HS-27A (cell line): ENCODE data around the gene NCS1.

ENCODE experiments used
- DNase-seq: peaks from one replicate; pipeline ENCODE4 v3.0.0-alpha.2; 2012; ENCODE audit warnings: low read depth, missing footprints

Gene NCS1

DNA sequence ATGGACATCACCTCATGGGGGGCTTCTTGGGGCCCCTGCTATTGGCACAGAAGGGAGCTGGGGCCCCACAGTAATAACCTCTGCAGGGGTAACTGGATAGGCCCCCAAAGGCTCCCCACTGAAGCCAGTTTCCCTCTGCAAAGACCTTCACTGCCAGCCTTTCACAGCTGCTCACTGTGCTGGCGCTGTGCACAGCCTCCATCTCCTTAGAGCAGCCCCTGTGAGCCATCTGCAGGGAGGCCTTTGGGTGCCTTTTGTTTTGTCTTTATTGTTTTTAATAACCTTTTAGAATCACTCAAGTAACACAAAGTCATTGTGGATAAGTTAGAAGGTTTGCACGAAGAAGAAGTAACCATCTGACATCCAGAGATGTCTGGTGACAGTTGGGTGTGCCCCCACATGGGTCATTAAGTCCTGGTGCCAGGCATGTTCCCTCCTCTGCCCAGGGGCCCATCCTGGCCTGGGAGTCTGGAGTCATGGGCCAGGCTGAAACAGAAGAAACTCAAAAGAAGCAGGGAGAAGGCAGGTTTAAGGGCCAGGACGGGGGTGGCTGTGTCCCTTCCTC is 42.7 kb downstream of the NCS1 start:
- DNase-seq: no peak

GRCh38 chr9:130215341-130216119 is 43.3 kb downstream of the NCS1 start:
- DNase-seq: no peak

GRCh38 chr9:130217838-130218237 is 45.6 kb downstream of the NCS1 start:
- no peak for DNase-seq

DNA sequence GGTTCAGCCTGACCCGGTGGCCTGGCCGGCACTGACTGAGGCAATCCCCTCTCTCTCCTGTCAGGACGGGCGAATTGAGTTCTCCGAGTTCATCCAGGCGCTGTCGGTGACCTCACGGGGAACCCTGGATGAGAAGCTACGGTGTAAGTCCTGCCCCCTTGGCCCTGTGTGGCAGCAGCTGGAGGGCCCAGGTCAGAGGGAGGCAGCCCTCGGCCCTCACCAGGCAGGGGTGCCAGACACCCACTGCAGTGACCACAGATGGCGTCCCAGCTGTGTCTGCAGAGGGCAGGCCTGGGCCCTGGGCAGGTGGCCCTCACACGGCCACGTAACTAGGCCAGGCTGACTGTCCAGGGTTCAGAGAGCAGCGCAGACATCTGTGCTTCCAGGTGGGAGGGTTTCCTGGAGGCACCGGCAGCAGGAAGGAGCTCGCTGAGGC is 47.5 kb downstream of the NCS1 start:
- no peak for DNase-seq

DNA sequence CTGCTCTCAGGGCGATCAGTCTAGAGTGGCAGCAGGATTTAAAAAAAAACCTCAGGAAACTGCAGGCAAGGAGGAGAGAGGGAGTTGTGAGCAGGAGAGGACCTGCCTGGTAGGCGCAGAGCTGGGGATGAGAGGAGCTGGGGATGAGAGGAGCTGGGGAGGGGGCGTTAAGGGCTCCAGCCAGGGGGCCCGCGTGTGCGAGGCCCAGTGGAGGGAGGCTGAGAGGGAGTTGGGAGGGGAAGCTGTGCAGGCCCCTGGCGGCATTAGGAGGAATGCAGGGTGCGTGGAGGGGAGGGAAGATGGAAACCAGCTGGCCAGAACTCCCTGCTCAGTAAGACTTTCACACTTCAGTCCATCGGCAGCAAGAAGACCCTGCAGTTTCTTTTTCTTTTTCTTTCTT is 48.1 kb downstream of the NCS1 start:
- DNase-seq: no peak

DNA sequence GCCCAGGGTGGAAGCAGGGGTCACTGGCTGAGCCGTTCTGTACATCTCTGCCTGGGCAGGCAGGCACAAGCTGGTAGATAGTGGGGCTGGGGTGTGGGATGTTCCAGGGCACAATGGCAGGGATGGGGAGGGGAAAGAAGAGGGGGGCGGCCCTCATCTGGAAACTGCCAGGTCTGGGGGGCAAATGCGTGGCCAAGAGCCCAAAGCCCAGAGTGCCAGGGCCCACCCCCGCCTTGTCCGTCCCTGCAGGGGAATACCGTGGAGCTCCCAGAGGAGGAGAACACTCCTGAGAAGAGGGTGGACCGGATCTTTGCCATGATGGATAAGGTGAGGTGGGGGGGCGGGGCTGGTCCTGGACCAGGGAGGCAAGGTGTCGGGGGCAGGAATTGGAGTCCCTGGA is 50.6 kb downstream of the NCS1 start:
- DNase-seq: no peak

GRCh38 chr9:130225071-130225470 is 52.9 kb downstream of the NCS1 start:
- DNase-seq: no peak

DNA sequence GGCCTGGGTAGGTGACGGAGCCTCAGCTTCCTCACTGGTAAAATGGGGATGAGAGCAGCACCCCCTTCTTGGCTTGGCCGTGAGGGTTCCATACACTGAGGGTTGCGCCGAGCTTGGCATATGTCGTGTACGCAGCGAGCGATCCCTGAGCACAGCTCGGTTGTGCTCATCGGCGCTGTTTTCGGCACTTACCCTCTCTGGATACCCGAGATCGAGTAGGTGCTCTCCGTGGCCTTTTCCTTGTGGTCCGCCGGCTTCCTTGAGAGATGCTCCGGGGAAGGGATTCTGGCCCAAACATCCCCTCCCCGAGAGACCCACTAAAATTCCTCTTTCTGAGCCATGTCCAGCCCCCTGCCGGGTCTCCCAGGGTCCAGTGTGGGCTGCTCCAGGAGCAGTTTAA is 53.4 kb downstream of the NCS1 start:
- no peak for DNase-seq

DNA sequence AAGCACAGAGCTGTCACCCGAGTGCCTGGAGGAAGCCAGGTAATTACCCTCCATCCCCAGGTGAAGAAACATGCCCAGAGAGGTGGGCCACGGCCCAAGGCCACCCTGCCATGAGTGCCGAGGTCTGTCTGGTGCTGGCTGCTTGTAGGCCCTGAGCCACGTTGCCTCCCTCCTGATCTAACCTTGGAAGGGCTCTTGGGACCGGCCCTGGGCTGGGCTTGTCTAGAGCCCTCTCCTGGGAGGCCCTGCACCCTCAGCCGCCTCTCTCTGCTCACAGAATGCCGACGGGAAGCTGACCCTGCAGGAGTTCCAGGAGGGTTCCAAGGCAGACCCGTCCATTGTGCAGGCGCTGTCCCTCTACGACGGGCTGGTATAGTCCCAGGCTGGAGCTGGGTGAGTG is 53.9 kb downstream of the NCS1 start:
- DNase-seq: no peak

DNA sequence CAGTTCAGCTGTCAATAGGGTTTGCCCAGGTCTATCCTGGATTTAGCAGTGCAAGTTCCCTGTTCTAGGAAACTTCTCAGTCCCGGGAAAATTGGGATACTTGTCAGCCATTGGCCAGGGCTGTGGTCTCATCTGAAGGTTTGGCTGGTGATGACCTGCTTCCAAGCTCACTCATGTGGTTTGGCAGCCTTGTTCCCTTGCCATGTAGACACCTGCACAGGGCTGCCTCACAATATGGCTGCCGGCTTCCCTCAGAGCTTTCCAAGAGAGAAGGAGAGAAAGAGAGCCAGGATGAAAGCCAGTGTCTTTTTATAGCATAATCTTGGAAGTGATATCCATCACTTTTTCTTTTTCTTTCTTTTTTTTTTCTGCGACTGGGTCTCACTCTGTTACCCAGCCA is 55.6 kb downstream of the NCS1 start:
- no peak for DNase-seq

GRCh38 chr9:130229759-130230158 is 57.6 kb downstream of the NCS1 start:
- no peak for DNase-seq

- no peak for DNase-seq
These were observed 58.4 kb downstream of the NCS1 start for GRCh38 chr9:130230631-130231030.

GRCh38 chr9:130232899-130233586 is 60.8 kb downstream of the NCS1 start:
- no peak for DNase-seq

DNA sequence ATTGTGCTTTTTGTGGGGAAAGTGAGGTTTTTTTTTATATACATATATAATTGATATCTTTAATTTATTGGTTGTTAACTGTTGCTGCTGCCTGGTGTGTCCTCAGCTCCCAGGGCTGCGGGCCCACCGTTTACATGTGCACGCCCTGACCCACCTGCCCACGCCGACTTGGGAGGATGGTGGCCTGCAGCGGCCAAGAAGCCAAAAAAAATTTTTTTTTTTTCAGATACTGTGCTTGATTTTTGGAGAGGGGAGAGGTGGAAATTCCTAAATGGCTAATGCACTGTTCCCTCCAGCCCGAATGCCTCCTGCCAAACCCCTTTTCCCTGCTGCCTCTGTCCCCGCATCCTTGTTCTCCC is 61.4 kb downstream of the NCS1 start:
- no peak for DNase-seq

DNA sequence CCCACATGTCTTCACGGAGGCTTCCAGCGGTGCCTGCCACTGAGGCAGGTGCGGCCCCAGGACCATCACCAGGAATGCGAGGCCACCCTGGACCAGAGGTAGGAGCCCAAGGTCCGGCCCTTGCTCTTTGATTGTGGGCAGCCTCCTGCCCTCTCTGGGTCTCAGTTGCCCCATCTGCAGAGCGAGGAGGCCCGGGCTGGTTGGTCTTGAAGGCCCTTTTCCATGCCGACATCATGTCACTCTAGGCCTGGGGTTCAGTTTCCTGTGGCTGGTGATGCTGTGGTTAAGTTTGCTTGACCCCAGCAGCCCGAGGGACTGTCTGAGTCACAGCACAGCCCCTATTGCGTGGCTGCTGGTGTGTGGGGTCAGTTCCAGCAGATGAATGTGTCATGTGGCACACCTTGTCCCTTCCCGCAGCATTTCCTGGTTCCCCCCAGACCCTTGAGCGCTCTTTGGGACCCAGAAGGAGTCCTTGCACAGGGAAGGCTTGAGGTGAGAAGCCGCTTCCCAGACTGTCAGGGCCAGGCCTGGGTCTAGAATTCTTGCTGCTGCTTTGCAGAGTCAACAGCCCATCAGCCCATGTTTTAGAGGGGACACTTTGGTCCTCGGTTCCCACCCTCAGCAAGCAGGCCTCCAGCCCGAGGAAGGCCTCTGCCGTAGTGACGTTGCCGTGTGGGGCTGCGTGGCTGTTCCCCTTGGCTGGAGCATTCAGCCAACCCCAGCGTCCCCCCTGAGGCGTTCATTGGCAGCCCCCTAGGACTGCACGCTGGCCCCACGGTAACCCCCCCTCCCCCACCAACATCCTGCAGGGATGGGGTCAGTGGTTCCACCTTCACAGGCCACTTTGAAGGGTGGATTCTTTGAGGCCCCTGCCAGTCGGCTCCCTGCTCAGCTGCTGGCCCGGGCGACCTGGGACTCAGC is 62.4 kb downstream of the NCS1 start:
- DNase-seq: no peak

DNA sequence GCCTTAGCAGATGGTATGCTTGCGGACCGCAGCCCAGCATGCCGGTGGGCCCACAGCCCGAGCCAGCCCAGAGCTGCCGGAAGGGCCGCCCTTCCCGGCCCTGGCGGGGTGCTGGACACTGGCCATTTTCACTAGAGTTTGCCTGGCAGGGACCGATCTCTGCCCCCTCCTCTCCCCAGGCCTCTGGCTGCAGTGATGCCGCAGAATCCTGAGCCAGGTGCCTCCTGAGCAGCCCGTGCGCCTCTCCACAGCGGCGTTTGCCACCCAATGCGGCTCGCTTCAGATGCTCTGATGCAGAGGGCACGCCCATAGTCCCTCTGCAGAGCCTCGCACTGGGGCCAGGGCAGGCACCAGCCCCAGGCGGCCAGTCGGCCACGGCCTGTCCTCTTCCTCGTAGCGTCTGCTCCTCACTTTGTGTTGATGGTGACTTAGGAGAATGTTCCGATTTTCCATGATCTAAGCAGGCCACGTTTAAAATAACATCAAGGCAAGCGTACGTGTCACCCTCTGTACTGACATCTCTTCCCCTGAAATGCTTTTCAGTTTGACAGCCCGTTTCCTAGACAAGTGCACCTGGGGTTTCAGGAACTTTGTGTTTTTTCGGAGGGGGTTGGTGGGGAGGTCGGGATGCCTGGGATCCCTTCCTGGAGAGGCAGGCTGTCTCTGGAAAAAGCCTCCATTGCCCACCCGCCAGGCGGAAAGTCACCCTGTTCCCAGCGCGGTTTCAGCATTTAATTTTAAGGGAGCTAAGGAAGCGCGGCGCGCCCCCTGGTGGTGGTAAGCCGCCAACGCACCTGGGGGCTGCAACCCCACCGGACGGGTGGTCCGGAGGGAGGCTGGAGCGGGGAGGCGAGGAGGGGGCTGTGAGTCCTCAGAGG is 63.6 kb downstream of the NCS1 start:
- DNase-seq: no peak

GRCh38 chr9:130236436-130236985 is 64.3 kb downstream of the NCS1 start:
- no peak for DNase-seq

- DNase-seq: no peak
These were observed 64.9 kb downstream of the NCS1 start for GRCh38 chr9:130237076-130237475.

- DNase-seq: no peak
These were observed 65.7 kb downstream of the NCS1 start for GRCh38 chr9:130237763-130238524.

GRCh38 chr9:130239363-130239695 is 67.1 kb downstream of the NCS1 start:
- DNase-seq: no peak
